Stimulated activated CD4-positive, alpha-beta T cell treated with anti-CD3 and anti-CD28 coated beads, Interleukin-2, amount 100 ng/mL, for 48 hours (primary cell): Measurements from ENCODE around the gene SPATA6.
A peak's percentile ranks its signal among the peaks of the same experiment; 100 is the strongest.
"Not testable (repeated sequence)": the region's sequence is repeated elsewhere in the genome, so short reads cannot be mapped to it uniquely, and the experiment has no call there.

Experiments
- DNase-seq, 2 donors: peaks; one replicate each; pipeline ENCODE4 v3.0.0-alpha.2; 2020

SPATA6 gene

DNA sequence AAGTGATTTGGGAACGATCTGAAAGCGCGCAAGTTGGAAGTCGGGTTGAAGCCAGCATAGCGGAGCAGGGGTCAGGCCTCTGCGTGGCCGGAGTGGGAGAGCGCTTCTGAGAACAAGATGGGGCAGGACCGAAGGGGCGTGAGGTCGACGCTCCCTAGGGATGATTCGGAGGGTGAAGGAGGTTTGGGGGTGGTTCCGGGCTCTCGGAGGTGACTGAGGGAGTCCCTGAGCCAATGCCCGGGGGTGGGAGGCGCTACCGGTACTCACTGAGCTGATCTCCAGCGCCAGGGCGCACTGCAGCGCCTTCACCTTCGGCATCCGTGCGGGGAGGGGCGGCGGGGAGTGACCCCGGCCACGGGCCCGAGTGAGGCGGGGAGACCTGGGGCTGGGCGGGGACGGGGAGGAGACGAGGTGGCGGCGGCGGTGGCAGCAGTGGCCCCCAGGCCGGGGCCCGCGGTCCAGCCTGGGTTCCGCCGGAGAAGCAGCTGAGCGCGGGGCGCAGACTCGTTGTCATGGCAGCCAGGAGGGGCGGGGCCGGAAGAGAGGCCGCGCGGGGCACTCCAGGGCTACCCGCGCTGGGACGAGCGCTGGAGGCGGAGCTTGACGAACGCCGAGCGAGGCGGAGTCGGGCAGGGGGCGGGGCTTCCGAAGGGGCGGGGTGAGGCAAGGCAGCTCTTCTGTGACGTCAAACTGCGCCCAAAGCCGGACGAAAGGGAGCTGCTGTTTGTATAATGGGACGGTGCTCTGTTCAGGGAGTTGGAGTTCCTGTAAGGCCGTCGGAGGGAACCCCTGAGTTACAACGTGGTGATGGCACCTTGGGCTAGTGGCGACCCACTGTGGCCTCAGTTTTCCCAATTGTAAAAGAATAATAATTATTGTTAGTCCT, at the start of gene SPATA6:
Gene SPATA6 (minus strand): TSS at position 514 of the 886 bp plus-strand sequence. CDS start 196 bp downstream, at position 318.
- peak; percentile 97 to 98 for DNase-seq

DNA sequence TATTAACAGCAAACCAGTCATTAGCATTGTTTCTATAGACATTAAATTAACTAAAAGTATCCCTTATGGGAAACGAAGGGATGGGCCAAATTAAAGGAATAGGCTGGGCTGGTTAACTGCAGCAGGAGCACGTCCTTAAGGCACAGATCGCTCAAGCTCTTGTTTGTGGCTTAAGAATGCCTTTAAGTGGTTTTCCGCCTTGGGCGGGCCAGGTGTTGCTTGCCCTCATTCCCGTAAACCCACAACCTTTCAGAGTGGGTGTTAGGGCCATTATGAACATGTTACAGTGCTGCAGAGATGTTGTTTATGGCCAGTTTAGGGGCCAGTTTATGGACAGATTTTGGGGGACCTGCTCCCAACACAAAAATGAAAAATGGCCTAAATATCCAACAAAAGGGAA, 47.9 kb upstream of the SPATA6 start:
- DNase-seq: not testable (repeated sequence)

DNA sequence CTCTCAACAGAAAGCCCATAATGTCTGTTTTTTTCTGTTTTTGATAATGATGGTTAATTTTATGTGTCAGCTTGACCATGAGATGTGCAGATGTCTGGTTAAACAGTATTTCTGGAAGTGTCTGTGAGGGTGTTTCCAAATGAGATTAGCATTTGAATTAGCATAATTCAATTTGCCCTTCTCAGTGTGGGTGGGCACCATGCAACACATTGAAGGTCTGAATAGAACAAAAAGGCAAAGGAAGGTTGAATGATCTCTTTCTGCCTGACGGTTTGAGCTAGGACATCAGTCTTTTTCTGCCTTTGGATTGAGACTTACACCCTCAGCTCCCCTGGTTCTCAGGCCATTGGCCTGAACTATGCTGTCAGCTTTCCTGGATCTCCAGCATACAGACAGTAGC, 34.9 kb upstream of the SPATA6 start:
- no peak for DNase-seq

DNA sequence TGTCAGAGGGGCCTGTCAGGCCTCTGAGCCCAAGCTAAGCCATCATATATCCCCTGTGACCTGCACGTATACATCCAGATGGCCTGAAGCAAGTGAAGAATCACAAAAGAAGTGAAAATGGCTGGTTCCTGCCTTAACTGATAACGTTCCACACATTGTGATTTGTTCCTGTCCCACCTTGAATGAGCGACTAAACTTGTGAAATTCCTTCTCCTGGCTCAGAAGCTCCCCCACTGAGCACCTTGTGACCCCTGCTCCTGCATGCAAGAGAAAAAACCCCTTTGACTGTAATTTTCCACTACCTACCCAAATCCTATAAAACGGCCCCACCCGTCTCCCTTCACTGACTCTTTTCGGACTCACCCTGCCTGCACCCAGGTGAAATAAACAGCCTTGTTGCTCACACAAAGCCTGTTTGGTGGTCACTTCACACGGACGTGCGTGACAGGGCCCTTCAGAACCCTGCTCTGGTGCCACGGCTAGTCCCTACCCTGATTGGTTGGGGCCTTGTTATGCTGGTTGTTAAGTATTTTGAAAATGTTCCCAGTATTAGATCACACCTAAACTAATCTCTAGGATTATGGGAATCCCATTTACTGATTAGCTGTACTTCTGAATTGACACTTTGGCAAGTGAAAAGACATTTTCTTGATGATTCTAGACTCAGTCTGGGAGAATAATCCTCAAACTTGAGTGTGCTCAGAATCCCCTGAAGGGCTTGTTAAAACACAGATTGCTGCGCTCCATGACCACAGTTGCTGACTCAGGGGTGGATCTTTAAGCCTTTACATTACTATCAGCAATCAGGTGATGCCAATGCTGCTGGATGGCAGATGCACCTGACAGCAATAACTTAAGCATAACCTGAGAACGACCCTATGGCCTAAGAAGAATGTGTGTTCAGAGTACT, 28.8 kb upstream of the SPATA6 start:
- DNase-seq: no peak

DNA sequence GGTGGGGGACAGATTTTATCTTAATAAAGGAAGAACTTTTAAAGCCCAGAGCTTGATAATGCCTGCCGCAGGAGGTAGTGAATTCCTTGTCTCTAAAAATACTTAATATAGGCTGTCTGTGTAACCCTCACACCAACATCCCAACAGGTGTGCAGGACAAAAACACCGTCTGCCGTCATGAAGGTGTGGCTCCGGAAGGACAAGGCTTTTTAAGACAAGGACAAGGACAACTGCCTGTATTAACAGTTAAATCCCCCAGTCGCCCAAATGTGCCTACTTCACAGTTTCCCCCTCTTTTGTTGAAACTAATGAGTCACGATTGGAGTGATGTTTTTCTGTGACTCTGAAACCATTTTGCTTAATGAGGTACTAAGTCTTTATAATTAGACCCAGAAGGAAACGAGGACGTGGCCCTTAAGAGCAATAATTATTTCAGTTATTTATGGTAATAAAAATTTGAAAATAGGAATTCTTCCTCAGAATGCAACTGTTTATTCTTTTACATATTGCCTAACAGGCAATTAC, 27.3 kb upstream of the SPATA6 start:
- no peak for DNase-seq

DNA sequence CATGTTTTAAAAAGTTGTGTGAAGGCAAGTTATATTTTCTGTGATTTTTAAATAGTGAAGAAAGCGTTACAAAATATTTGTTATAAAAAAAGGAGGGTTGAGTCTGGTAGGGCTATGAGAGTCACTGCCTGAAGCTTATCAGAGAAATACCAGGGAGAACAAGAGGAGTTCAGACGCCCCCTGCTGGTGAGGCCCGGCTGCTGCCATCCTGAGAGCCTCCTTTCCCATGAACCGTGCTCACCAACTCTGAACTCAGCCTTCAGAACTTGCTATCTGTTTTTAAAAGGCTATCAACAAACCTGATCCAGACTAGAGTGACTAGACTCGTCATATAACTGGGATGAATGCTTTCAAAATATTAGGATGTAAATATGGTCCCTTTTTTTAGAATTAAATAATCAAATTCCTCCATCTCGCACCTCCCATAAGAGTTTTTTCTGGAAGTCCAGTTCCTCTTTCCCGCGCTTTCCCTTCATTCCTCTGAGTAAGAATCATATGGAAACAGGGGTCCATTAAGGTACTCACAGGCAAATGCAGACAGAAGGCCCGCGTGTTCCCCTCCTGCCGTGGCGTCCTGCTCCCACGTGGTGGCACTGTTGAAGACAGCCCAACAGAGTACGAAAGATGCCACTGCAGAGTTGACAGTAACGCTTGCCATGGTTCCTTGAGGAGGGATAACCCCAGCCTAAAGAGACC, 26.2 kb upstream of the SPATA6 start:
- peak; percentile 69 to 76 for DNase-seq

DNA sequence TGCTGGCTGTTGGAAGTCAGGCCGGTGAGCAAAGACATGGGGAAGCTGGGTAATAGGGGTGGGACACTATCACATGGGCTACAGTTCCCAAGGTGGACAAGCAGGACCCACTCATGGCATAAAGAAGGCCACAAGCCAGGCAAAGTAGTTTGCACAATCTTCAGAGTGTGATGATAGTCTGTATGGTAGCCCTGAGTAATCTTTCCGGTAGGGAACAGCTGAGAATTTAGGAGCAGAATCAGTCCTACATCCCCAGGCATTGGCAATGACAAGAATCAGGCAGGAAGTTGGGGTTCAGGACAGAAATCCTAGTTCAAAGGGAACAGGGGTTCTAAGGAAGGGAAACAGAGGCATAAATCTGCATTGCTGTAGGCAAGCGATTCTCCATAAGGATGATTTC, 23.9 kb upstream of the SPATA6 start:
- no peak for DNase-seq

DNA sequence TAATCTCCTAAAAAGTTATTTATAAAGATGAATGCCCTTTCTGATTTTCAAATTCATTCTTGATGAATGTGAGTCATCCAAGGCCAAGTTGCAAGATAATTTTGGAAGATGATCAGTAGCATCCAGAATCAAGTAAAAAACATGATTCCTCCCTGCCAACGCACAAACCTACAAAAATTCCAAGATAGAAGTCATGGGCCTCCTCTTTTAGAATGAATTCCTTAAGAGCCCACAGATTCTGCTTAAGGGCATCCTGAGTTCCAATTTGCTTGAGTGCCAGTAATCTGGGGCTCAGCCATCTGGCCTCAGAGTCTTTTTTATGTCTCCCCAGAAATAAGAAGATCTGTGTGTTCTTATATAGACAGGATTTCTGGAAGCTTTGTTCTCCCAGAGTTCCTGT, 23.2 kb upstream of the SPATA6 start:
- no peak for DNase-seq

DNA sequence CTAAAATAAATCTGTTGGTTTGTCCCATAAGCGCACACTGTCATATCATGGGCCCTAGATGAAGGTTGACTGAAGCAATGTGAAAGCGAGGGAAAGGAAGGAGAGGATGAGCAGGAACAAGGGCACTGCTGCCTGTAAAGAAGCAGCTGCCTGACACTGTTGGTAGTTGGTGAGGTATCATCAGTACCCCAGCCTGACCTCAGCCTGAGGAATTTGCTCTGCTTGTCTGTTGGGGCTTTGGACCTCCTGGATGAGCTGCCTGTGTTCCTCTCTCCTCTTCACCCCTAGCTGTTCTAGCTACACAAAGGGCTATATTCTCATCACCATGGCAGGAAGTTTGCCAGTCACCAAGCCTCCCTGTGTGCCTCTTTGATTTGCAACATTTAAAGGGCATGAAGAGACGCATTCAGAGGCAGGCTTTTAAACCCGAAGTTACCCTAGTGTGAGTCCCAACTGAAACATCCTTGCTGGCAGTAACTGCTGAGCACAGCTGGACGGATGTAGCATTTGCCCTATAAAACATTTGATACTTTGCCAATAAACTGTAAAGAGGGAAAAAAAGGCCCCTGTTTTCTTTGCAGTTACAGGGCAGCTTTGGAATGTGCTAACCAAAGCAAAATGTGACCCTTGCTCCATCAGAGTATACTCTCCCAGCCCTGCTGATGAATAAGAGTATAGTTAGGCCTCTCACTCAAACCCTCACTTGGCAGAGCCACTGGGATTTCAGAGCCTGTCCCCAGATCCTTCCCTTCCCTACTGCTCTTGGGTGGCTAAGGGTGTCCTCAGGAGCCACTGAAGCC, 22.2 kb upstream of the SPATA6 start:
- DNase-seq: no peak

DNA sequence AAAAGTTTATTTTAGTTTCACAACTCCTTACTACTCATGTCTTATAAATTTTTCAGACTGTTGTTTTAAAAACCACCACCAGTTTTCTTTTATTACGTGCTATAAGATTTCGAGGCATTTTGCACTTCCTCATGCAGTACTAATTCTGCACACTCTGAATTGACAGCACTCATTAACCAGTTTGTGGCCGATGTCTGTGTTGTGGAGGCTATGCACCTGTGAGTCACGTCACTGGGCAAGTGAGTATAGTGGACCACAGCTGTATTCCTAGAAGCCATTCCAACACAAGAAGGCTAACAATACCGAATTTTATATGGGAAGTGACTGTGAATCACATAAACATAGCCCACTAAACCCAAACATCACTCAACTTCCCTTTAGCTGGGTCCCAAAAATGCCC, 21.0 kb upstream of the SPATA6 start:
- DNase-seq: no peak

DNA sequence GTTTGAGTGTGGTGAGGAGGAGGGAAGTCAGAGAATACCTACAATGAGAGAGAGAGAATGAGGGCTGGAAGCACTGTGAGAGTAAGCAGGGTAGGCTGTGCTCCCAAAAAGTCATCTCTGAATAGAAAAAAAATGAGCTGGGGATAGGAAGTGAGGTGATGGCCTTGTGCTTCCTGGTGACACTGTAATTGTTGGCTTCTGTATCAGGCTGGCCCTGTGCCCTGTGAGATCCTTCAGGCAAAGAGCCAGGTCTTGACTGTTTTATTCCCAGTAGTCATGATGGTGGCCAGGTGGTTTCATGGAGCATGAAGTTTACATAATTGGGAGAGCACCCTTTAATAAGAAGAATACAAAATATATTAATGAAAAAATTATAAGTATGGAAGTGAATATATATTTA, 20.4 kb upstream of the SPATA6 start:
- DNase-seq: no peak

DNA sequence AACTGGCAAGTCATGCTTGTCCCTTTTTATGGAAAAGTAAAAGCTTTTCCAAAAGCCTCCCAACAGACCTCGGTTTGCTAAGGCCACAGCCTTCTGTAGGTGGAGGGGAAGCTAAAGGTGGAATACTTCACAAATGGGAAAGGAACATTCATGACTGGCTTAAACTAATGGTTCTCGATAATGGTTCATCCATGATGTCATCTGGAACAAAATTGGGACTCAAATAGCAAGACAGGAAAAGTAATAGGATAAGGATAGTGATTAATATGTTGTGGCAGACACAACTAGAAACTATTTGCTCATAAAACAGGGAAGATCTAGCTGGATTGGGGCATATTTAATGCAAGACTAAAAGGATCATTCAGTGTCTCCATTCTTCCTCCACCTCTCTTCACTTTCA, 16.7 kb upstream of the SPATA6 start:
- no peak for DNase-seq

DNA sequence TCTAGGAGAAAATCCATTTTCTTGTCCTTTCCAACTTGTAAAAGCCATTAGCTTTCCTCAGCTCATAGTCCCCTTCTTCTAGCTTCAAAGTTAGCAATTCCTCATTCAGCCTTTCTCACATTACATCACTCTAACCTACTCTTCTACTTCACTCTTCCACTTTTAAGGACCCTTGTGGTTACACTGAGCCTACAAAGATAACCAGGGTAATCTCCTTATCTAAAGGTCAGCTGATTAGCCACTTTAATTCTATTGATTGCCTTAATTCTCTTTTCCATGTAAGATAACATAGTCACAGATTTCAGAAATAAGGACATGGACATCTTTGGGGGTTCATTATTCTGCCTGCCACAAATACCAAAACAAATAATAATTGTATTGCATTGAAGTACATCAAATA, 8.5 kb upstream of the SPATA6 start:
- no peak for DNase-seq

DNA sequence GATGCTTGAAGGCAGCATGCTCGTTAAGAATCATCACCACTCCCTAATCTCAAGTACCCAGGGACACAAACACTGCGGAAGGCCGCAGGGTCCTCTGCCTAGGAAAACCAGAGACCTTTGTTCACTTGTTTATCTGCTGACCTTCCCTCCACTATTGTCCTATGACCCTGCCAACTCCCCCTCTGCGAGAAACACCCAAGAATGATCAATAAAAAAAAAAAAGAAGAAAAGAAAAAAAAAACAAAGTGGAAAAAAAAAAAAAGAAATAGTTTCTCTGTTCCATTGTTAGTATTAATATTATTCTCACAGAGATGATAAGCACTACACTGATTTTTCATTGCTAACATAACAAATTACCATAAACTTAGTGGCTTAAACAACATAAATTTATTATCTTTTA, 8.0 kb upstream of the SPATA6 start:
- DNase-seq: not testable (repeated sequence)

DNA sequence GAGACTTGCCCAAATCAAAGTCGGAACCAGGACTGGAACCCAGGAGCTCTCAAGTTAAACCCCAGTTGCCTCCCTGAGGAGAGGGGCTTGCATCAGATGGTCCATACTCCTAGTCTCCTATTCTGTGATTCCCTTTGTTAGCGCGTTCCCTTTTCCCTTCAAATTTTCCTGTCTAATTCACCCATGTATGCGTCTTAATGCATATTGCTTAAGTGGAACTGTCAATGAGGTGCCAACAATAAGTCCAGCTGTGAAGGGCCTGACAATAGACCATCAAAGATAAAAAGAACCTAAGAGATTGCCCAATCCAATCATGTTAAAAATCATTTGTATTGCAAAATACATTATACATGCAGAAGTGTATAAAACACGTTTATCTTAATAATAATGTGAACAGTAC, 634 bp upstream of the SPATA6 start:
- DNase-seq: no peak

DNA sequence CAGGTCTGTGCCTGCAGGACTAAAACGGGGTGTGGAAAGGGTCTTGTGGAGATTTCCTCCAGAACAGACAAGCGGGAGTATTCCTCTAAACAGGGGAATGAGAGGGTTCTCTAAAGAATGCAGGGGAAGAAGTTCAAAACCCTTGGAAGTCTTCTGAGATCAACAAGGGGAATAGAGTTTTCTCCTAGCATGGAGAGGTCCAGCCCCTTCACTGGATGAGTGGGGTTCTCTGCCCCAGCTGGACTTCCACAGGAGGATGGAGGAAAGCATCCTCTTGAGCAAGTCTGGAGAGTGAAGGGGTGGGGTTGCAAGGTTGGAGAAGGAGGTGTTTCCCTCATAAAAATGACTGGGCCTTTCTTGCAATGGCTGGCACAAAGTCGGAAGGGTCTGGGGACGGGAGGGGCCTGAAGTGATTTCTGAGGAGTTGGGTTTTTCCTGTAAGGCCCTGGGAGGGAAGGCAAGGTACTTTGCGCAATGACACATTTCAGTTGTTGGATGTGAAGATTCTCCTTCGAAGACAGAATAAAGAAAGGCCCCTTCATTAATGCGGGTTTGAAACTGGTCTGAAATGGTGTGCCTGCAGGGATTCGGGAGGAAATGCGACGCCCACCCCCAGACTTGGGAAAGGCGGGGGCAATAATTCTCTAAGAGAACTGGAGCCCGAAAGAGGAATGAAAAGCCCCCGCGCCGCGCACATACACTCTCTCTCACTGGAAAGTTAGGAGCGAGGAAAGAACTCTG, 884 bp downstream of the SPATA6 start:
- DNase-seq: no peak

DNA sequence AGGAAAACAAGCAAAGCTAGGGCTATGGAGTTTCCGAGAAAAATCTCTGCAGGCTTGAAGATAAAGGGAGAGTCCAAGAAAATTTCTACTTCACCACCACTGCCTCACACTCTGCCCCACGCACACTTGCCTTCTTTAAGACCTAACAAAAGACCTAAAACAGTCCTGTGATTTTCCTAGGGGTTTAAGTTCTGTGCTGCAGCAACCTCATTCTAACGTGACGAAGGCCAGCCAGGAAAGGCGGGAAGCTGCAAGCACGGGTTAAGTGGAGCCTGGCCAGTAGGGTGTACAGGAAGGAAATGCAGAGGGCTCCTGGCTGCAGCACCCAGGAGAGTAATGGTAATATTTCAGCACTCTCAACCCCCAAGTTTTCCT, 1.5 kb downstream of the SPATA6 start:
- DNase-seq: no peak

DNA sequence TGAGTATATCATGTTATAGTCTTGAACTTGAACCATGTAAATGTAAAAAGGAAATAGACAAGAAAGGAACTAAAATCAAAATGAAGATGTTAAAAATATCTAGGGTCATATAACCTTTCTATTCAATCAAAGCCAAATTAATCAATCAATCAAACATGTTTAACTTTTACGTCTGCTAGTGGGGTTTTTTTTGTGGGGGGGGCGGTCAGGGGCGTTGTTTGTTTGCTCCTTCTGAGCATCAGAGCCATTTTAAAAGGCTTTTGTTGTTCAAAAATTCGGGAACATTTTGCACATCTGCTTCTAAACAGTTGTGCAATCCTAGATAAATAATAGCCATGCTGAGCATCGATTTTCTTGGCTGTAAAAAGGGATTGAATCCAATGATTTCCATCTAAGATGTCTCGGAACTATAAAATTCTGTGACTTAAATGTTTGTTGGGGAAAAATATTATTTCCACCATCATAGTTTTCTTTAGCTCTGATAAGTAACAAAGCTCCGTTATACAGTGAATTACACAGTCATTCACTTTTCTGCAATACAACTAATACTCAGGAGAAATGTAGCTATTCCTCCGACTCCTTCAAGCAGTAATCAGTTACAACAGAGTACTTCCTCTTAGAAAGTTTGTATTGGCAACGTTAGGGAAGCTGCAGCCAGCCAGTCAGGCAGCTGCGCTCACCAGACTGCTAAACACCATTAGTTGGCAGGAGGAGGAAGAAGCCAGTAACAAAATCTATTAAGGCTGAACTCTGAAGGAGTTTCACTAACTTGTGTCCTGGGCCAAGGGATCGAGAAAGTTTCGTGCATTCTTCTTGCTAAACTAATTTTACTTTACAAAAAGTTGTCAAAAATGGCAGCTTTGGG, 2.2 kb downstream of the SPATA6 start:
- no peak for DNase-seq

DNA sequence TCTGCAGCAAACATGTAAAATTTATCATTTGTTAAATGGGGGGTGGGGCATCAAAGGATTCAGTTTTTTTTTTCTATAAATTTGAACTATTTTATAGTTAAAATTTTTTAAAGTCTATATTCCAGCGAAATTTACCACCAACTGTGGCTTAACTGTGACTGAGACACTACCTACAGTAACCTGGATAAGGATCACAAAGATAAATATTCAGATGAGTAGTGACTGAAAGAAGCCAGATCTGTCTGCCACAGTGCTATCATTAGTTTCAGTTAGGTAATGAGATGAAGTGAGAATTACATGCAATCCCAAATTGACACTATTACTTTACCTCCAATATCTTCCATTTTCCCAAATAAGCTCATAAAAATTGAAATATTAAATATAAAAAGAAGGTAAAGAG, 5.4 kb downstream of the SPATA6 start:
- no peak for DNase-seq

DNA sequence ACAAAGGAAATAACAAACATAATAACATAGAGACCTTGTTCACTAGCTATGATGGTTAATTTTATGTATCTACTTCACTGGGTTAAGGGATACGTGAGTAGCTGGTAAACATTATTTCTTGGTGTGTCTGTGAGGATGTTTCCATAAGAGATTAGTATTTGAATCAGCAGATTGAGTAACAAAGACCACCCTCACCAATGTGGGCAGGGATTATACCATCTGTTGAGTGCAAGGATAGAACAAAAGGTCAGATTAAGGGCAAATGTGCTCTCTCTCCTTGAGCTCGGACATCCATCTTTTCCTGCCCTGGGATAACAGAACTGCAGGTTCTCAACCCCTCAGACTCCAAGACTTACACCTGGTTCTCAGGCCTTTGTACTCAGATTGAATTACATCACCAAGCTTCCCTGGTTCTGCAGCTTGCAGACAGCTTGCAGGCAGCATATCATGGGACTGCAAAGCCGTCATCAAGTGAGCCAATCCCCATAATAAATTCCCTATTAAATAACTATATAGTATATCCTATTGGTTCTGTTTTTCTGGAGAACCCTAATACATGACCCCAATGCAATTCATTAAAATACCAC, 9.2 kb downstream of the SPATA6 start:
- no peak for DNase-seq
